Neuron (in vitro differentiated cells): ENCODE measurements around the gene SMIM41.

ENCODE experiments used
- H2AFZ ChIP-seq: one replicate; pipeline ENCODE4 v1.6.1; 2013; ENCODE audit warnings: low read depth, mild to moderate bottlenecking, inconsistent platforms, low read length, moderate library complexity
- H3K27me3 ChIP-seq: one replicate; pipeline ENCODE4 v1.6.1; 2013; ENCODE audit warnings: low read length; ENCODE audit not compliant: insufficient read depth
- H3K36me3 ChIP-seq: one replicate; pipeline ENCODE4 v1.6.1; 2013; ENCODE audit warnings: low read length; ENCODE audit not compliant: insufficient read depth
- H3K4me1 ChIP-seq: one replicate; pipeline ENCODE4 v1.6.1; 2013; ENCODE audit warnings: low read length; ENCODE audit not compliant: insufficient read depth
- H3K4me3 ChIP-seq: 2 replicates; pipeline ENCODE4 v1.5.1; 2013; ENCODE audit warnings: mild to moderate bottlenecking, low read length, moderate library complexity
- H3K9me3 ChIP-seq: one replicate; pipeline ENCODE4 v1.6.1; 2013; ENCODE audit warnings: low read length

The SMIM41 gene

DNA sequence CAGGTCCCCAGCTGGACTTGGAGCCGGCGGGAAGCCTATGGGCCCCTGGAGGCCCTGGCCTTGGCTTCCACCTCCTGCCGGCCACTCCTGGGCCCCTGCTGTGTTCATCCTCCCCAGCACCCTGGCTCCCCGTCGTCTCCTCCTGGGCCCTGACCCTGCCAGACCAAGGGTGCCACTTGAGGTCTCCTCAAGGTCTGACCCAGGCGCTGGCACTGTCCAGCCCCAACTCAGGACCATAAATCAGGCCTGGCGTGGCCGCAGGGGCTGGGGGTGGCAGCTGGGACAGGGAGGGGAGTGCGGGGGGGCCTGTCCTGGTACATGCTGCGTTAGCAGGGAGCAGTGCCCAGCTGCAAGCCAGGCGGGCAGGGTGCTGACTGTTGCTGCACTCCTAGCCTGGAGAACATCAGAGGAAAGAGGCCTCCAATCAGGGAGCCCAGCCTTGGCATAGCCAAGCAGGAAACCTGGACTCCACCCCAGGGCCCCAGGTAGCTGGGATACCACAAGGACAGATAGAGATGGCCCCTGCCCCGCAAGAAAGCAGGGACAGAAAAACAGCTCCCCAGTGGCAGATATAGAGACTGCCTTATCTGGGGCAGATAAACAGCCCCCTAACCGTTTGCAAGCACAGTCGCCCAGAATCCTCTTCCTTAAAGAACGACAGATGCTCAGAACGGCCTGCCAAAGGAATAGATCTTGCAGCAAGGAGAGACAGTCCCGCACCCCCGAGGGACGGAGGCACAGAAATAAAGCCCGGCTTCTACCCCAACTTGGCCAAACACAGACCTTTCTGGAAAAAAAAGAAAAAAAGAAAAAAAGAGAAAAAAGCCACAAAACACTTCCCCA, 16.2 kb upstream of the SMIM41 start:
- Histone ChIP-seq H3K9me3 (no peaks in the 10 kb centered on the region), H3K36me3 (peaks cover 5% of the 10 kb centered on the region), H2AFZ (no peak overlapping the region), H3K4me3 (no peak overlapping the region), H3K27me3 (peaks cover 3% of the 10 kb centered on the region), H3K4me1 (no peaks in the 10 kb centered on the region)

DNA sequence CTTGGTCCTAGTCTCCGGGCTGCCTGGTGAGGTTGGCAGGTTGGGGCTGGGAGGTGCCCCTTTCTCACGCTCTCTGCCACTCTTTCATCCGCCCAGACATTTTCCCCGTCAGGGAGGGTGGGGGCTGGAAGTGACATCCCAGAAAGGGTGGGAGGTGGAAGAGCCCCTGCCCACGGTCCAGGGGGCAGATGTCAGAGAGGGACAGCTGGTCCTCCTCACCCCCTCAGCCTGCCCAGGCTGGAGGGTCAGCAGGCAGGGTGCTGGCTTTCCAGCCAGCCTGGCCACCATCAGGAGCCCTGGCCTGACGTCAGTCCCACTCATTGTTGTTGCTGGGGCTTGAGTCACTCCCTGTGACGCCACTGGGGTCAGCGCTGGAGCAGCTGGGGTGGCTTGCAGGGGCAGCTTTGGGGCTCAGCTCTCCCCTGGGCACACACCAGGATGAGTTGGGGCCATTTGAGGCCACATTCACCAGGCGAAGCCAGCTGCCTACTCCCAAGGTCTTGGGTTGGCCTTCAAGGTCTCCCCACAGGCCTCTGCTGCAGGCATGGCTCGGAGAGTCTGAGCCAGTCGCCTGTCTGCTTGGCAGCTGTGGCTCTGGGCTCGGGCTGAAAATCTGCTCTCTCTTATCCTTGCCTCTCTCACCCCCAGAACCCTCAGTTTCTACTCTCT, 15.4 kb upstream of the SMIM41 start:
- H3K4me1 ChIP-seq: no peaks in the 10 kb centered on the region
- H3K9me3 ChIP-seq: no peaks in the 10 kb centered on the region
- H2AFZ ChIP-seq: no peak overlapping the region
- H3K27me3 ChIP-seq: peaks cover 3% of the 10 kb centered on the region
- H3K4me3 ChIP-seq: no peak overlapping the region
- no peaks in the 10 kb centered on the region for H3K36me3 ChIP-seq

DNA sequence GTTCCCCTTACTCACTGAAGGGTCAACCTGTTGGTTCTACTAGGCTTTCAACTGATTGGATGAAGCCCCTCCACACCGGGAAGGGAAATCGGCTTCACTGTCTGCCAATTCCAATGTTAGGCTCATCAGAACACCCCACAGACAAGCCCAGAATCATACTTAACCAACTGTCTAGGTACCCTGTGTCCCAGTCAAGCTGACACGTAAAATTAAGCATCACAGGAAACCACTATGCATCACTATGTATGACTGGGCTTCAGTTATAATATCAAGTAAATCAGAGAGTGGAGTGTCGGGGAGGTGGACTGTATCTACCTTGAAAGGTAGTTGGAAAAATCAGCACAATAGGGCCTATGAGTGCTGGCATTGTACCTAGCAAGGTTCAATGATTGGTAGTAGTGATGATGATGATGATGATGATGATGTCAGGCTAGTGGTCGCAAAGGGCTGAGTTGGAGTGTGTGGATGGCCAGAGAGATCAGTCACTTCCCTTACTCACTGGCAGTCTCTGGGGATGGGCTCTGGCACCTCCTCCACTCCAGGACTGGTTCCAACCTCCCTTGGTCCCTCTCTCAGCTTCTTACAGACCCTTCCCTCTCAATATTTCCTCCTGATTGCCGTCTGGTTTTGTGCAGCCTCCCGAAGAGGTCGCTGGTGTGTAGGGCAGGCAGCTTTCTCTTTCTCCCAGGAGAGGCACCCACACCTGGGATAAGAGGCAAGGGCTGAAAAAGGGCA, 13.0 kb upstream of the SMIM41 start:
- Histone ChIP-seq H3K4me3 (no peak overlapping the region), H3K4me1 (peaks cover 13% of the 10 kb centered on the region), H3K27me3 (peaks cover 3% of the 10 kb centered on the region), H3K9me3 (no peaks in the 10 kb centered on the region), H3K36me3 (peaks cover under 1% of the 10 kb centered on the region), H2AFZ (no peak overlapping the region)

GRCh38 chr12:52067081-52067374, 12.5 kb upstream of the SMIM41 start:
- Histone ChIP-seq H3K4me3 (no peak overlapping the region), H3K27me3 (peaks cover 3% of the 10 kb centered on the region), H3K9me3 (no peaks in the 10 kb centered on the region), H2AFZ (no peak overlapping the region), H3K36me3 (peaks cover 2% of the 10 kb centered on the region), H3K4me1 (peaks cover 14% of the 10 kb centered on the region)

DNA sequence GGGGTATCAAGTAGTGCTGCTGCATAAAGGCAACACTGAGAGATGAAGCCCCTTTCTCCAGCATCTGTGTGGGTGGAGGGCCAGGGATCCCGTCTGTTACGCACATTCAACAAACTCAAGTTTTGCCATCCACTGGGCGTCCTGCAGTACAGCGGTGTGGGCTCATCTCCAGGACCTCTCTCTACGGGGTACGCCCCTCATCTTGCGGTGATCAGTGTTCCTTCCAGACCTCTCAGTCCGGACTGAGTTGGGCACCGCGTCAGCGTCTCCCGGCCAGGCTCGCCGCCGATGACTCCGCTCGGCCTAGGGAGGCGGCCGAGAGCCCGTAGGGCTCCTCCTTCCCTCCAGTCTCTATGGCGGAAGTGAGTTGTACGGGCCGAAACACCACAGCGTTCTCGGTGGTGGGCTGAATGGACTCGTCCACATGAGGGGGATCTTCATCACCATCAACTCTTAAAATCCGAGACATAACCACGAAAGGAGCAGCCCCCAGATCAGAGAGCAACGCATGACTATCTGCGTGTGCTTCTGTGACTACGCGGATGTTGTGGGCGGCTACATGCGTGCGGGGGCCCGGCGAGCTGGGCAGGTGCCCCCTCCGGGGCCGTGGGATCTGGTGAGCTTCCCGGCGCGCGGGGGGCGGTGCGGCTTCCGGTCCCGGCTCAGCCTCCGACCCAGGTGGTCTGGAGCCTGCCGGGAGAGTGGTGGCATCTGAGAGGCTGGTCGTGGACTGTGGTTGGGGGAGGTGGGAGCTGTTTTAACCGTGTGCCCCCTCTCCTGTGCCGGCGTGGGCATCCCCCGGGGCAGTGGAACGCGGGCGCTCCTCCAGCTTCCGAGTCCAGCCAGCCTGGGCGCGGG, 9.9 kb upstream of the SMIM41 start, which contains the start of gene ATG101:
Gene ATG101 (plus strand): TSS at position 652 of the 858 bp plus-strand sequence. CDS start 3,673 bp downstream, outside the sequence.
- Histone ChIP-seq H3K9me3 (no peaks in the 10 kb centered on the region), H3K4me3 (peak within 1 kb of the TSS; percentile 83), H3K36me3 (peaks cover 22% of the 10 kb centered on the region), H3K4me1 (peaks cover 14% of the 10 kb centered on the region), H2AFZ (peak within 1 kb of the TSS; percentile 68), H3K27me3 (peaks cover 3% of the 10 kb centered on the region)

DNA sequence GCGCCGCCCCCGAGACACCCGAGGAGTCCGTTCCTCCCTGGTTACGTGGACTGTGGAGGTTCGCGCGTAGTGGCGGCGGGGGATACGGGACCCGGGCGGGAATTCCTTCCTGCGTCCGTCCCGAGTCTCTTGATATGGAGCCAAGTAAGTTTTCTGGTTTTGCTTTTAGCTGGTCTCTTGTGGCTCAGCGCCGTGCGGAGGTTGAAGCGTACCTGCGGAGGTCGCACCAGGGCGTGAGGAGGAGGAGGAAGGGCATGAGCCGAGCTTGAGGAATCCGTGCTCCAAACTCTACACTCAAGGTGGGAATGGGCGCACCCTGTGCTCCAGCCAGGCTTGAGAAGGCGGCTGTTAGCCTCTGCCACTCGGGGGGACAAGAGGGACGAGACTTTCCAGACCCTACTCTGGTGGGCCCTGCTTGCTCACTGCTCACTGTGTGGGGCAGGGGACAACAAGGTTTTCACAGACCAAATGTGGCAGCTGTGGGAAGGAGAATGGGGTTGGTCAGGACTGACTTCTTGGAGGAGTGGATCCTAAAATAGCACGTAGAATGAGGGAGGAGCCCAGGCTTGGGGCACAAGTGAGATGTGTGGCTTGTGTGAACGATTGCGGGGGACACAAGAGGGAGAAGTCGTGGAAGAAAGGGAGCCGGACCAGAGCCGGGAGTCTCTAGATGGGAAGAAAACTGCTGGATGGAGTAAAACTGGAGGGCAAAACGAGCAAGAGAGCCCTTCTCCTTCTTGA, 9.1 kb upstream of the SMIM41 start:
- H3K36me3 ChIP-seq: peaks cover 29% of the 10 kb centered on the region
- H3K4me3 ChIP-seq: peak overlapping the region; percentile 83
- H3K27me3 ChIP-seq: peaks cover 3% of the 10 kb centered on the region
- H2AFZ ChIP-seq: peak overlapping the region; percentile 68
- H3K9me3 ChIP-seq: no peaks in the 10 kb centered on the region
- H3K4me1 ChIP-seq: peaks cover 14% of the 10 kb centered on the region

DNA sequence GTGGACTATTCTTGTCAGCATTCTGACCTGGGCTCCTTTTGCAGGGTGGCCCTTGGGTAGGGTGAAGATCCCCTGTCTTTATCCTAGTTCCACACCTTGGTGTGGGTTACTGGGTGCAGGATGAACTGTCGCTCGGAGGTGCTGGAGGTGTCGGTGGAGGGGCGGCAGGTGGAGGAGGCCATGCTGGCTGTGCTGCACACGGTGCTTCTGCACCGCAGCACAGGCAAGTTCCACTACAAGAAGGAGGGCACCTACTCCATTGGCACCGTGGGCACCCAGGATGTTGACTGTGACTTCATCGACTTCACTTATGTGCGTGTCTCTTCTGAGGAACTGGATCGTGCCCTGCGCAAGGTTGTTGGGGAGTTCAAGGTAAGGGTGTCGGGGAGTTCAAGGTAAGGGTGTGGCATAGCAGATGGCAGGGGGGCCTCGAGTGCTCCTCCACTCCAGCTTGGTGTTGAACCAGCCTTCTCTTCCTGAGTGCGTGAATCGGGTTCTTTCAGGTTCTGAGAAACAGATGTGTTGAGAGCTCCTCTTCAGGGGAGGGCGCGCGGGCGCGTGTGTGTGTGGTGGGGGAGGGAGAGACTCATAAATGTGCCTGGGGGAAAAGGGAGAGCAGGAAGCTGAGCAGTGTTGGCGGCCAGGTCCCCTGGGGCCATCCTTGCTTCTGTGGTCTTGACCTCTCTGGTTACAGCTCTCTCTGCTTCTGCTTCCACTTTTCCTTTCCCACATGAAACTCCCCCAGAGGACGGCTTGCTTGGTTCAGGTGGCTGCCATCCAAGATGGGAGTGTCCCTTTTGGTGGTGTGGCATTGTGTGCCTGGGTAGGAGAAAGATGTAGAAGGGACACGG, 5.7 kb upstream of the SMIM41 start:
- Histone ChIP-seq H3K4me3 (no peak overlapping the region), H3K4me1 (peaks cover 14% of the 10 kb centered on the region), H3K36me3 (peaks cover 55% of the 10 kb centered on the region), H2AFZ (no peak overlapping the region), H3K9me3 (no peaks in the 10 kb centered on the region), H3K27me3 (no peaks in the 10 kb centered on the region)

GRCh38 chr12:52074971-52075724, 4.4 kb upstream of the SMIM41 start:
- Histone ChIP-seq H3K9me3 (no peaks in the 10 kb centered on the region), H3K27me3 (no peaks in the 10 kb centered on the region), H3K4me3 (no peak overlapping the region), H3K36me3 (peaks cover 57% of the 10 kb centered on the region), H2AFZ (no peak overlapping the region), H3K4me1 (peaks cover 14% of the 10 kb centered on the region)

DNA sequence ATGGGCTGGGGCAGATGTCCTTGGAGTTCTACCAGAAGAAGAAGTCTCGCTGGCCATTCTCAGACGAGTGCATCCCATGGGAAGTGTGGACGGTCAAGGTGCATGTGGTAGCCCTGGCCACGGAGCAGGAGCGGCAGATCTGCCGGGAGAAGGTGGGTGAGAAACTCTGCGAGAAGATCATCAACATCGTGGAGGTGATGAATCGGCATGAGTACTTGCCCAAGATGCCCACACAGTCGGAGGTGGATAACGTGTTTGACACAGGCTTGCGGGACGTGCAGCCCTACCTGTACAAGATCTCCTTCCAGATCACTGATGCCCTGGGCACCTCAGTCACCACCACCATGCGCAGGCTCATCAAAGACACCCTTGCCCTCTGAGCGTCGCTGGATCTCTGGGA, 2.7 kb upstream of the SMIM41 start:
- Histone ChIP-seq H2AFZ (no peak overlapping the region), H3K9me3 (no peaks in the 10 kb centered on the region), H3K36me3 (peaks cover 55% of the 10 kb centered on the region), H3K27me3 (no peaks in the 10 kb centered on the region), H3K4me3 (no peak overlapping the region), H3K4me1 (peaks cover 7% of the 10 kb centered on the region)

GRCh38 chr12:52078276-52078675, 1.2 kb upstream of the SMIM41 start:
- Histone ChIP-seq H3K4me3 (no peak overlapping the region), H3K36me3 (peaks cover 48% of the 10 kb centered on the region), H2AFZ (no peak overlapping the region), H3K27me3 (no peaks in the 10 kb centered on the region), H3K9me3 (no peaks in the 10 kb centered on the region), H3K4me1 (peaks cover 16% of the 10 kb centered on the region)
